GM21786 (cell line): ENCODE data around the gene DAZL.
A peak's percentile ranks its signal among the peaks of the same experiment; 100 is the strongest.

ENCODE experiments used
- ATAC-seq: cut with Tn5 transposase; IDR thresholded peaks from one replicate; pipeline ENCODE4 v1.9.1; 2021; ENCODE audit not compliant: unreplicated experiment

DAZL gene

DNA sequence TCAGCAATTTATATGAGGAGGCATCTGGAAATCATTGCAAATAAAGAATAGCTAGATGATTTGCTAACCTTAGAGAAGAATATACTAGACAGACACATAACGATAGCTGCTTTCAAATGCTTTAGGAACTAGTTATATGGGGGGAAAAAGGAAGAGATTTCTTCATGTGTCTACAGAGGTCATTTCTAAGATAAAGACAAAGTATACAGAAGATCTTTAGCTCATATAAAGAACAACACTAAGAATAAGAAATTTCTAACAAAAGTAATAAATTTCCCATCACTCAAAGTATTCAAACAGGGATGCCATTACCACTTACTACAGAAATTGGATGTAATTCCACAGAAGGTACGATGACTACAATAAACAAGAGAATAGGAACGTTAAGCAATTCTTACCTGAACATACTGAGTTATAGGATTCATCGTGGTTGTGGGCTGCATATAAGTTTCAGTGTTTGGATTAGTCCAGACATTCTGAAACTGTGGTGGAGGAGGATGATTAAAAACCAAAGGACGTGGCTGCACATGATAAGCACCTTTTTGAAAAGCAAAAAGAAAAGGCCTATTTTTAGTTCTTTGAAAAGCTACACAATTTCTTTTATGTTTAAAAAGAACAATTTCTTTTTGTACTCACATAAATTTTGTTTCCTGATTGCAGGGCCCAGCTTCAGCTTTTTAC lies 8.7 kb downstream of the DAZL start:
- no peak for ATAC-seq

- no peak for ATAC-seq
Observed at GRCh38 chr3:16595778-16596177, 9.4 kb downstream of the DAZL start.

- ATAC-seq = peak; percentile 96
Observed at GRCh38 chr3:16589867-16590624, 15.2 kb downstream of the DAZL start.

GRCh38 chr3:16589120-16589519 lies 16.1 kb downstream of the DAZL start:
- no peak for ATAC-seq

DNA sequence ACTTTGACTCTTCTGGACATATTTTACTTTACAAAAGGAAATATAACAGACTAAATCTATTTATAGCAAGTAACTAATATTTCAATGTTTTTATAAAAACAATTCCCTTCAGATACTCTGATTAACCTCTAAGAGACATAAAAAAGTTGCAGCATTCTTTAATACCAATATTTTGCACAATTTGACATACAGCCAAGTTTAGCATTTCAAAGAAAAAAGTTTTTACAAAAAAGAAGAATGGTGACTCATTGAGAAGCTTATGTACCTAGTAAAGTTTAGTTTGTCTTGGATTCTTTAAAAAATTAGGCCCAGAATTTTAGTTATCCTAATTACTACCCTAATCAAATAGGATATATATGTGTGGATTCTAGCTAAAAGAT lies 17.6 kb downstream of the DAZL start:
- ATAC-seq = no peak

GRCh38 chr3:16587047-16587680 lies 18.1 kb downstream of the DAZL start:
- ATAC-seq = no peak

GRCh38 chr3:16584880-16585279 lies 20.3 kb downstream of the DAZL start:
- ATAC-seq = no peak

GRCh38 chr3:16583551-16583950 lies 21.7 kb downstream of the DAZL start:
- no peak for ATAC-seq

DNA sequence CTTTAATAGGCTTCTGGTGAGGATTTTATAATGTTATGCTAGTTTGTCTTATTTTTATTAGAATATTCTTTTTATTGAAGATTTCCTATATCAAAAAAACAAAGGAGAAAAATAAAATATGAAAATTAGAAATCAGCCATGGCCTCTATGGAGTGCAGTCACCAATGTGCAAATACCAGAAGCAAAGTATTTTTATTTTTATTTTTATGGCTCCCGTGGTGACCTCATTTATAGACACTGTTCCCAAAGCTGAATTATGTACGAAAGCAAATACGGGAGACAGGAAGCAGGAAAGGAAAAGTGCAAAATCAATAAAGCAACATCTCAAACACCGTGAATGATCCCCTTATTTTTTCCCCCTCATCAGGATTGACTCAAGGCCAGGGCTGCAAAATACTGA lies 35.1 kb downstream of the DAZL start:
- ATAC-seq = no peak

GRCh38 chr3:16568532-16568931 lies 36.7 kb downstream of the DAZL start:
- ATAC-seq = no peak

DNA sequence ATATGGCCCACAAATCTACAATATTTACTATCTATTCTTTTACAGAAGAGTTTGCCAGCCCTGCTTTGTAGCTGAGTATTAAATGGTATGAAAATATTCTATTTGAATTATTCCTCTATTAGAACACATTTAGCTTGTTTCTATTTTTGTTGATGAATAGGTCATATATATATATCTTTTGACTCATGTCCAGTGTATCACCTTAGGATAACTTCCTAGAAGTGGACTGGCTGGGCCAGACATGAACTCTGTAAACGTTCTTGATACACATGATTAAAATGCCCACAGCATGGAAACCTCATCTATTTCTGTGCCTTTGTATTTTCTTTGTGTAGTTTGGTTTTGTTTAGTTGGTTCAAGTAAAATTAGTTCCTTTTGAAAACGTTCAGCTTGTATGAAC lies 37.1 kb downstream of the DAZL start:
- no peak for ATAC-seq

DNA sequence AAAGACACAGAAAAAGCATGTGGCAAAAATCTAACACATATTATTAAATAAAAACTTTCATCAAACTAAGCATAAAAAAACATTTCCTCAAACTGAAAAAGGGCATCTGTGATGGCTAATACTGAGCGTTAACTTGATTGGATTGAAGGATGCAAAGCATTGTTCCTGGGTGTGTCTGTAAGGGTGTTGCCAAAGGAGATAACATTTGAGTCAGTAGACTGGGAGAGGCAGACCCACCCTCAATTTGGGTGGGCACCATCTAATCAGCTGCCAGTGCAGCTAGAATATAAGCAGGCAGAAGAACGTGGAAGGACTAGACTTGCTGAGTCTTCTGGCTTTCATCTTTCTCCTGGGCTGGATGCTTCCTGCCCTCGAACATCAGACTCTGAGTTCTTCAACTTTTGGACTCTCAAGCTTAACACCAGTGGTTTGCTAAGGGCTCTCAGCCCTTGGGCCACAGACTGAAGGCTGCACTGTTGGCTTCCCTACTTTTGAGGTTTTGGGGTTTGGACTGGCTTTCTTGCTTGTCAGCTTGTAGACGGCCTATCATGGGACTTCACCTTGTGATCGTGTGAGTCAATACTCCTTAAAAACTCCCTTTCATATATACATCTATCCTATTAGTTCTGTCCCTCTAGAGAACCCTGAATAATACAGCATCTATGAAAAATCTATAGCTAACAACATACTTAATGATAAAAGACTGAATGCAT lies 45.4 kb downstream of the DAZL start:
- ATAC-seq = no peak

GRCh38 chr3:16554126-16554525 lies 51.1 kb downstream of the DAZL start:
- no peak for ATAC-seq

DNA sequence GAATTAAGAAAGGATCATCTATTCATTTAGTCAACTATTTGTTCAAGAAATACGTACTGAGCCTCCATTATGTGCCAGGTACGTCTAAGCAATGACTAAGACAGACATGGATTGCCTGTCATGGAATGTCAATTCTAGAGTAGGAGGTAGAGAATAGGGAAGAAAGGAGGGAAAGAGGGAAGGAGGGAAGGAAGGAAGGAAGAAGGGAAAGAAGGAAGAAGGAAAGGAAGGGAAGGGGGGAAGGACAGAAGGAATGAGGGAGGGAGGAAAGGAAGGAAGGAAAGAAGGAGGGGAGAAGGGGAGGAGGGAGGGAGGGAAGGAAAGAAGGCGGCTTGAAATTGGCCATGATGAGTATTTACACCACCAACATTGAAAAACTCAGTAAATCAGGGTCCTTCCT lies 52.5 kb downstream of the DAZL start:
- ATAC-seq = no peak

GRCh38 chr3:16551342-16551976 lies 53.8 kb downstream of the DAZL start:
- no peak for ATAC-seq

DNA sequence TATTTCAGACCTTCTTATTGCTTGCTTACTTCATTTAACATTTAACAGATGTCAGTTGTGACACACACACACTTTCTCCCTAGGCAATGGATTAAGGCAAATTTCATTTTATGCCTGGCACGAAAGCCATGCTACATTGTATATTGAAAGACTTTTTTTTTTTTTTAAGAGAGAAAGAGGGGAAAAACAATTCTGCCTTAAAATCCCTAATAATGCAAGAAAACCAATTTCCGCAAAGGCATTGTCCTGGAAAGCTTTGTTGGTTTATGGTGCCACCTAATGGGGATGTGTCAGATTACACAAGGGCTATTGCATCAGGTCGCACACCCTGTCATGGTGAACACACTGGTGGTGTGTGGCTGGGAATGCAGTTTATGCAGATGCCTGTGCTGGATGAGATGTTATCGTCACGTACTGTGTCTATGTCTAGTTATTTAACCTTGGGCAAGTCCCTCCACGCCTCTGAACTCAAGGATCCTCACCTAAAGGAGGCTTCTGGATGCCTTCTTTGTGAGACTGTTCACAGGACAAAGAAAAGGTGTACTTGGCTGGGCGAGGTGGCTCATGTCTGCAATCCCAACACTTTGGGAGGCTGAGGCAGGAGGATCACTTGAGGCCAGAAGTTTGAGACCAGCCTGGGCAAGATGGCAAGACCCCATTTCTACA lies 54.4 kb downstream of the DAZL start:
- ATAC-seq = peak; percentile 88

GRCh38 chr3:16550305-16550675 lies 54.9 kb downstream of the DAZL start:
- ATAC-seq = peak; percentile 21

GRCh38 chr3:16548721-16549120 lies 56.5 kb downstream of the DAZL start:
- ATAC-seq = no peak

GRCh38 chr3:16547561-16548357 lies 57.5 kb downstream of the DAZL start:
- no peak for ATAC-seq
